Measurements from ENCODE around the gene METTL17.

DNA sequence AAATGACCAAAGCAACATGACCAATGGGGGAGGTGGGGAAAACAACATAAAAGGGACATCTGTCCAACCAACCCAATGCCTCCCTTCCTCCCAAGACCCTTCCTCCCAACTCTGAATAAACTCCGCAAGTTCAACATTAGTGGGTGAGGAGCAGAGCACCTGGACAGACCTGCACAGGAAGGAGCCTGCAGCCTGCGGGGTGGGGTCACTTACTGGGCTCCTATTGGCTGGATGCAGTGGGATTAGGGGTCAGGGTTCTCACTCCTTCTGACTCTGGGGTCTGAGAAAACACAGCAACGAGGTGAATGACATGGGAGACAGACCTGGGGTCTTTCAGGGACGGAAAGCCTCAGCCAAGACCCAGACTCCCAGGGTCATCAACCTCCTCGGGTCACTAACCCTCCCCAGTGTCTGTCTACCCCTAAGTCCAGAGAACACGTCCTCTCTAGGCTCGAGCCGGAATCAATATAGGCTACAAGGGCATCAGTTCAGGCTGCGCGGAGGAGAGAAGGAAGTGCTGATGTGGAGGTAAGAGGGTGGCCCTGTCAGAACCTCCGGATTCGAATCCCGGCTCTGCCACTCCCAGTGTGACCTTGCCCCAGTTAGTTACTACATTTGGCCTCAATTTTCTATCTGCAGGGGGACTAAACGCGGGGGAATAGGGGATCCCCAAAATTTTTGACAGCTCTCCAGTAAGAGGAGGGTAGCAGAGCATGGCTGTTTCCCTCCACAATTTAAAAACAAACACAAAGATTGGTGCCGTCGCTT lies 34.2 kb downstream of the METTL17 start:
- TF ChIP-seq RBBP5 (IDR thresholded peaks at IDR 0.05; ENCODE audit: borderline replicate concordance, insufficient read depth, low read length, poor library complexity, severe bottlenecking) (no peak), TEAD4 (IDR thresholded peaks at IDR 0.05; ENCODE audit: low read length) (no peak), TEAD4 (CRISPR knock-in tag; IDR thresholded peaks at IDR 0.05; ENCODE audit: borderline replicate concordance) (no peak), SREBF2 (CRISPR knock-in tag; IDR thresholded peaks at IDR 0.05) (no peak), CTCF (IDR thresholded peaks at IDR 0.05 in 2 of 3, conservative IDR thresholded peaks at IDR 0.05 in 1 of 3; ENCODE audit: insufficient read depth in 2 of 3, low read depth in 1 of 3, low read length in 3 of 3) (no peak), CHD1 (IDR thresholded peaks at IDR 0.05; ENCODE audit: low read length) (no peak), ZNF165 (CRISPR knock-in tag; IDR thresholded peaks at IDR 0.05; ENCODE audit: borderline replicate concordance) (no peak), PCBP2 (IDR thresholded peaks at IDR 0.05; ENCODE audit: low read depth, low read length, poor library complexity, severe bottlenecking) (no peak)
- TF ChIP-seq, protein P1, sequence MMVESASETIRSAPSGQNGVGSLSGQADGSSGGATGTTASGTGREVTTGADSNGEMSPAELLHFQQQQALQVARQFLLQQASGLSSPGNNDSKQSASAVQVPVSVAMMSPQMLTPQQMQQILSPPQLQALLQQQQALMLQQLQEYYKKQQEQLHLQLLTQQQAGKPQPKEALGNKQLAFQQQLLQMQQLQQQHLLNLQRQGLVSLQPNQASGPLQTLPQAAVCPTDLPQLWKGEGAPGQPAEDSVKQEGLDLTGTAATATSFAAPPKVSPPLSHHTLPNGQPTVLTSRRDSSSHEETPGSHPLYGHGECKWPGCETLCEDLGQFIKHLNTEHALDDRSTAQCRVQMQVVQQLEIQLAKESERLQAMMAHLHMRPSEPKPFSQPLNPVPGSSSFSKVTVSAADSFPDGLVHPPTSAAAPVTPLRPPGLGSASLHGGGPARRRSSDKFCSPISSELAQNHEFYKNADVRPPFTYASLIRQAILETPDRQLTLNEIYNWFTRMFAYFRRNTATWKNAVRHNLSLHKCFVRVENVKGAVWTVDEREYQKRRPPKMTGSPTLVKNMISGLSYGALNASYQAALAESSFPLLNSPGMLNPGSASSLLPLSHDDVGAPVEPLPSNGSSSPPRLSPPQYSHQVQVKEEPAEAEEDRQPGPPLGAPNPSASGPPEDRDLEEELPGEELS (CRISPR knock-in tag; IDR thresholded peaks at IDR 0.05; ENCODE audit: borderline replicate concordance), result no peak

Measured in K562 (cell line).